ENCODE data around the gene SAA1. TPM values are rescaled to one million over a fixed set of nuclear protein-coding genes. Genes with fewer than 3 reads are reported as not detected.

Gene SAA1
- polyA plus RNA-seq, 3 donors, result not detected

GRCh38 chr11:18299721-18300120, 33.7 kb downstream of the SAA1 start:
- Mint-ChIP-seq H3K36me3 (peaks cover 72 to 94% of the 10 kb centered on the region in 2 donors), H3K4me3 (no peak overlapping the region), H3K9me3 (no peaks in the 10 kb centered on the region), H3K27me3 (ENCODE audit: low read depth in 3 of 3) (no peaks in the 10 kb centered on the region), H3K4me1 (peaks cover 6% of the 10 kb centered on the region), H3K27ac (peak overlapping the region in 6 of 7 donors; percentile 3 to 82 (median 50))
- DNase-seq, result no peak
- no peaks in the 10 kb centered on the region for H3K4me1 ChIP-seq (ENCODE audit: control insufficient read depth in 1 of 2, insufficient read depth in 2 of 2, low read length in 2 of 2)
- H4K20me1 ChIP-seq (ENCODE audit: insufficient read depth, low read length), result no peaks in the 10 kb centered on the region
- H3K27me3 ChIP-seq (ENCODE audit: control insufficient read depth in 2 of 2, insufficient read depth in 2 of 2, low read length in 2 of 2), result no peaks in the 10 kb centered on the region
- peaks cover 86 to 97% of the 10 kb centered on the region in 2 donors for H3K36me3 ChIP-seq (replicated peaks in 1 of 2; ENCODE audit: control insufficient read depth in 1 of 2, insufficient read depth in 2 of 2, low read length in 2 of 2)
- H3K79me2 ChIP-seq (ENCODE audit: insufficient read depth, low read length), result no peaks in the 10 kb centered on the region
- H3K4me2 ChIP-seq (replicated peaks; ENCODE audit: extremely low read depth, low read length, poor library complexity, severe bottlenecking), result no peak overlapping the region
- intact Hi-C loops (cut with micrococcal nuclease), result no loop called here
- no peak overlapping the region for H3K4me3 ChIP-seq (replicated peaks in 1 of 3; ENCODE audit: low read depth in 2 of 3, low read length in 3 of 3)
- H3K9me3 ChIP-seq (replicated peaks in 1 of 2; ENCODE audit: control insufficient read depth in 1 of 2, insufficient read depth in 1 of 2, low read length in 2 of 2), result no peaks in the 10 kb centered on the region
- H3K9ac ChIP-seq (ENCODE audit: insufficient read depth, low read length, poor library complexity, severe bottlenecking), result no peak overlapping the region
- TF ChIP-seq CTCF (IDR thresholded peaks at IDR 0.05), result no peak
- no peak overlapping the region for H2AFZ ChIP-seq (ENCODE audit: insufficient read depth, low read depth, low read length, poor library complexity, severe bottlenecking)
- H3K27ac ChIP-seq (ENCODE audit: low read depth in 1 of 2, low read length in 2 of 2), result peak overlapping the region in 1 of 2 donors; percentile 24

GRCh38 chr11:18304745-18305144, 38.7 kb downstream of the SAA1 start:
- Histone ChIP-seq H3K9me3 (replicated peaks in 1 of 2; ENCODE audit: control insufficient read depth in 1 of 2, insufficient read depth in 1 of 2, low read length in 2 of 2) (no peaks in the 10 kb centered on the region), H3K79me2 (ENCODE audit: insufficient read depth, low read length) (no peaks in the 10 kb centered on the region), H3K27ac (ENCODE audit: low read depth in 1 of 2, low read length in 2 of 2) (no peak overlapping the region), H3K27me3 (ENCODE audit: control insufficient read depth in 2 of 2, insufficient read depth in 2 of 2, low read length in 2 of 2) (no peaks in the 10 kb centered on the region), H3K36me3 (replicated peaks in 1 of 2; ENCODE audit: control insufficient read depth in 1 of 2, insufficient read depth in 2 of 2, low read length in 2 of 2) (peaks cover 85 to 97% of the 10 kb centered on the region in 2 donors), H3K9ac (ENCODE audit: insufficient read depth, low read length, poor library complexity, severe bottlenecking) (no peak overlapping the region), H2AFZ (ENCODE audit: insufficient read depth, low read depth, low read length, poor library complexity, severe bottlenecking) (no peak overlapping the region), H3K4me2 (replicated peaks; ENCODE audit: extremely low read depth, low read length, poor library complexity, severe bottlenecking) (no peak overlapping the region), H4K20me1 (ENCODE audit: insufficient read depth, low read length) (no peaks in the 10 kb centered on the region), H3K4me1 (ENCODE audit: control insufficient read depth in 1 of 2, insufficient read depth in 2 of 2, low read length in 2 of 2) (no peaks in the 10 kb centered on the region), H3K4me3 (replicated peaks in 1 of 3; ENCODE audit: low read depth in 2 of 3, low read length in 3 of 3) (no peak overlapping the region)
- peaks cover 0 to 2% (median 0%) of the 10 kb centered on the region in 7 donors for H3K9me3 Mint-ChIP-seq
- intact Hi-C loops (cut with micrococcal nuclease), result no loop called here
- no peak overlapping the region for H3K4me3 Mint-ChIP-seq
- peaks cover 1% of the 10 kb centered on the region for H3K4me1 Mint-ChIP-seq
- no peak for TF ChIP-seq CTCF (IDR thresholded peaks at IDR 0.05)
- DNase-seq, result no peak
- H3K27me3 Mint-ChIP-seq (ENCODE audit: low read depth in 3 of 3), result no peaks in the 10 kb centered on the region
- peaks cover 78 to 92% of the 10 kb centered on the region in 2 donors for H3K36me3 Mint-ChIP-seq
- no peak overlapping the region for H3K27ac Mint-ChIP-seq

All from CD14-positive monocyte (primary cell).